K562 (cell line): ENCODE results near the gene XCL1. TPM values are rescaled to one million over a fixed set of nuclear protein-coding genes. Genes with fewer than 3 reads are reported as not detected.
A peak's percentile ranks its signal among the peaks of the same experiment; 100 is the strongest.

Experiments
- ATAC-seq: fragments of 200-7000 bp; cut with Tn5 transposase; 3 replicates; pipeline ENCODE4 v1.9.1; 2020; ENCODE audit warnings: moderate library complexity
- BruUV-seq: library from RNA; stranded (reverse); fragments of 400-500 nt; replicated peaks from 2 replicates; lab custom pipeline; 2021; lab: Mats Ljungman, UMichigan
- CTCF ChIA-PET: fragments of 300-600 bp; formaldehyde crosslinking; extraction: SDS; loops from one replicate; lab custom pipeline; 2021; ENCODE audit warnings: low intra/inter-chr PET ratio; lab: Yijun Ruan, JAX
- POLR2A ChIA-PET: fragments of 300-600, 350-650 bp; sonication (Branson Sonifier 250); formaldehyde crosslinking; extraction: SDS; loops from one replicate; lab custom pipeline; 2021; ENCODE audit warnings: antibody characterized with exemption, inconsistent platforms; lab: Yijun Ruan, JAX
- DNase-seq, 4 experiments: peaks; one replicate each; pipeline versions ENCODE4 v3.0.0 to v3.0.0-alpha.2; 2011 to 2018; ENCODE audit warnings: low spot score in 3 of 4, mixed read lengths in 3 of 4; ENCODE audit errors: extremely low read depth in 1 of 4
- FAIRE-seq: peaks from 2 replicates; lab custom pipeline; 2011; peaks lifted over from hg19 to GRCh38; lab: Jason Lieb, UNC
- H2AFZ ChIP-seq: 2 replicates; pipeline ENCODE4 v1.6.0; 2011; ENCODE audit warnings: low read depth, low read length, control low read depth, inconsistent platforms
- H3K27ac ChIP-seq: fragments of 200-600 bp; 3 replicates; pipeline ENCODE4 v1.8.0; 2011; ENCODE audit warnings: low read depth, mild to moderate bottlenecking, control low read depth, inconsistent platforms, low read length, moderate library complexity, mixed read lengths; ENCODE audit errors: extremely low read depth
- H3K27me3 ChIP-seq, 2 experiments: fragments of 300-600 bp in 1 of 2; 2 replicates in 1 of 2; 3 replicates in 1 of 2; pipeline versions ENCODE4 v1.6.0 to v1.8.0; 2011; ENCODE audit warnings: inconsistent platforms in 2 of 2, low read length in 2 of 2, mild to moderate bottlenecking in 1 of 2, mixed read lengths in 1 of 2, moderate library complexity in 1 of 2; ENCODE audit not compliant: control insufficient read depth in 2 of 2, insufficient read depth in 2 of 2
- H3K36me3 ChIP-seq: fragments of 300-600 bp; 3 replicates; pipeline ENCODE4 v1.8.0; 2011; ENCODE audit warnings: mild to moderate bottlenecking, low read length, inconsistent platforms; ENCODE audit not compliant: control insufficient read depth, insufficient read depth
- H3K4me1 ChIP-seq, 2 experiments: fragments of 200-600 bp in 1 of 2; replicated peaks in 1 of 2; 2 replicates in 1 of 2; 3 replicates in 1 of 2; pipeline versions ENCODE4 v1.5.1 to v1.8.0; 2011; ENCODE audit warnings: inconsistent platforms in 2 of 2, low read length in 2 of 2, mild to moderate bottlenecking in 1 of 2, mixed read lengths in 1 of 2, moderate library complexity in 1 of 2; ENCODE audit not compliant: control insufficient read depth in 2 of 2, insufficient read depth in 2 of 2
- H3K4me2 ChIP-seq: 2 replicates; pipeline ENCODE4 v1.6.1; 2011; ENCODE audit warnings: low read length, control low read depth, inconsistent platforms, mixed read lengths; ENCODE audit not compliant: insufficient read depth
- H3K4me3 ChIP-seq: fragments of 200-600 bp; sonication (generic), shearing (Covaris generic); 2 replicates; pipeline ENCODE4 v1.5.1; 2016; ENCODE audit warnings: control low read depth, inconsistent platforms
- H3K79me2 ChIP-seq: fragments of 200-600 bp; 3 replicates; pipeline ENCODE4 v1.8.0; 2011; ENCODE audit warnings: low read length, inconsistent platforms; ENCODE audit not compliant: control insufficient read depth, insufficient read depth
- H3K9ac ChIP-seq, 2 experiments: 2 replicates each; pipeline versions ENCODE4 v1.6.0 to v1.6.1; 2011; ENCODE audit warnings: low read depth in 2 of 2, low read length in 2 of 2, control low read depth in 1 of 2, inconsistent platforms in 1 of 2, mild to moderate bottlenecking in 1 of 2, mixed read lengths in 1 of 2; ENCODE audit not compliant: insufficient read depth in 1 of 2
- H3K9me1 ChIP-seq: one replicate; pipeline ENCODE4 v1.6.0; 2011; ENCODE audit warnings: inconsistent platforms, mild to moderate bottlenecking, low read length, moderate library complexity; ENCODE audit not compliant: control insufficient read depth, insufficient read depth
- H3K9me3 ChIP-seq: replicated peaks from 2 replicates; pipeline ENCODE4 v1.5.1; 2011; ENCODE audit warnings: low read depth, low read length, inconsistent platforms; ENCODE audit not compliant: control insufficient read depth, insufficient read depth
- H4K20me1 ChIP-seq: replicated peaks from 2 replicates; pipeline ENCODE4 v1.6.1; 2011; ENCODE audit warnings: low read length, inconsistent platforms, mixed read lengths; ENCODE audit not compliant: control insufficient read depth, insufficient read depth
- CTBP1 ChIP-seq: fragments of 450-650 bp; IDR thresholded peaks from 2 replicates; pipeline ENCODE4 v1.6.1; 2016; ENCODE audit warnings: borderline replicate concordance
- GABPB1 ChIP-seq: sonication (generic); formaldehyde crosslinking; IDR thresholded peaks from 2 replicates; pipeline ENCODE4 v1.8.0; 2022; ENCODE audit warnings: mild to moderate bottlenecking, missing genetic modification reagents
- KDM4B ChIP-seq, 2 experiments: fragments of 450-650 bp in 1 of 2; sonication (generic) in 1 of 2; IDR thresholded peaks; 2 replicates each; pipeline ENCODE4 v1.6.1; 2016 to 2017; ENCODE audit warnings: borderline replicate concordance in 2 of 2, antibody characterized with exemption in 1 of 2, low read depth in 1 of 2, mild to moderate bottlenecking in 1 of 2
- MAZ ChIP-seq, 2 experiments: fragments of 450-650 bp in 1 of 2; sonication (generic) in 1 of 2; formaldehyde crosslinking; IDR thresholded peaks in 1 of 2; conservative IDR thresholded peaks in 1 of 2; 2 replicates each; pipeline versions ENCODE4 v1.4.0 to v1.5.0; 2020; ENCODE audit warnings: mild to moderate bottlenecking in 1 of 2, missing genetic modification reagents in 1 of 2
- MTA3 ChIP-seq: fragments of 450-650 bp; formaldehyde crosslinking; IDR thresholded peaks from 2 replicates; pipeline ENCODE4 v1.6.1; 2017; ENCODE audit warnings: mild to moderate bottlenecking, borderline replicate concordance
- OTX1 ChIP-seq: fragments of 450-650 bp; formaldehyde crosslinking; IDR thresholded peaks from 2 replicates; pipeline ENCODE4 v1.4.0; 2022; ENCODE audit warnings: mild to moderate bottlenecking
- RBM34 ChIP-seq: fragments of 200-400 bp; formaldehyde crosslinking; IDR thresholded peaks from 2 replicates; pipeline ENCODE4 v1.6.1; 2018; ENCODE audit warnings: low read length, borderline replicate concordance; ENCODE audit not compliant: insufficient read depth
- SMAD3 ChIP-seq: fragments of 450-650 bp; formaldehyde crosslinking; conservative IDR thresholded peaks from 2 replicates; pipeline ENCODE4 v1.4.0; 2020; ENCODE audit warnings: mild to moderate bottlenecking
- SMARCC2 ChIP-seq: fragments of 450-650 bp; IDR thresholded peaks from 2 replicates; pipeline ENCODE4 v1.6.1; 2017; ENCODE audit warnings: antibody characterized with exemption, moderate library complexity, mild to moderate bottlenecking, low read depth
- TARDBP ChIP-seq: fragments of 450-650 bp; IDR thresholded peaks from 2 replicates; pipeline ENCODE4 v1.6.1; 2016
- ZNF217 ChIP-seq: sonication (generic); formaldehyde crosslinking; IDR thresholded peaks from 2 replicates; pipeline ENCODE4 v1.8.0; 2022; ENCODE audit warnings: mild to moderate bottlenecking, missing genetic modification reagents
- ZNF445 ChIP-seq: fragments of 250-450 bp; sonication (Bioruptor Pico); IDR thresholded peaks from 2 replicates; pipeline ENCODE4 v1.4.0; 2020; ENCODE audit warnings: low read depth, mild to moderate bottlenecking, moderate library complexity
- WGBS: fragments of 100-300 bp; shearing (Covaris generic); methylation state at CpG from one replicate; pipeline ENCODE4 v1.1.6; 2016; ENCODE audit warnings: low coverage, mixed read lengths; ENCODE audit not compliant: insufficient coverage; ENCODE audit errors: missing lambda C conversion rate; 5-methylcytosine and 5-hydroxymethylcytosine counted together
- in situ Hi-C: fragments of 300-500 bp; cut with MboI; formaldehyde crosslinking; loops from 4 replicates; pipeline ENCODE4 v1.15.0; 2018; ENCODE audit warnings: inconsistent platforms, mixed read lengths
- intact Hi-C: fragments of 100-400 bp; cut with micrococcal nuclease; formaldehyde crosslinking; loops from 2 replicates; pipeline ENCODE4 v1.14.2; 2022
- polyA plus RNA-seq, 8 experiments: library from polyadenylated mRNA; depleted of rRNA in 4 of 8; stranded (reverse) in 5 of 8; unstranded in 3 of 8; fragments of >200 nt; fragmentation: Nextera tagmentation in 2 of 8; fragmentation: Illumina TruSeq in 1 of 8; extraction: Ambion mirVana in 2 of 8; extraction: Trizol in 1 of 8; gene quantifications; 2 replicates each; pipeline versions ENCODE4 v1.2.1 to v1.2.3, GENCODE V29; 2011 to 2014; ENCODE audit warnings: inconsistent platforms in 1 of 8, missing spikeins in 1 of 8
- total RNA-seq, 7 experiments: library from RNA; depleted of rRNA in 6 of 7; stranded (reverse); fragments of >200 nt in 6 of 7; fragmentation: Illumina TruSeq in 2 of 7; extraction: Trizol in 2 of 7; gene quantifications; 2 replicates each; pipeline versions ENCODE4 v1.2.1 to v1.2.3, GENCODE V29; 2011 to 2021; ENCODE audit warnings: low replicate concordance in 1 of 7
- TF ChIP-seq, protein P1 (sequence below): fragments of 250-450 bp; sonication (Bioruptor Pico); IDR thresholded peaks from 2 replicates; pipeline ENCODE4 v1.4.0; 2020; ENCODE audit warnings: borderline replicate concordance
- TF ChIP-seq, protein P2 (sequence below), 3 experiments: IDR thresholded peaks in 2 of 3; conservative IDR thresholded peaks in 1 of 3; 2 replicates each; pipeline ENCODE4 v1.5.1; 2011 to 2012; ENCODE audit warnings: low read length in 3 of 3, mild to moderate bottlenecking in 3 of 3, control low read depth in 2 of 3, improper control_type of control experiment in 1 of 3, inconsistent platforms in 1 of 3, low read depth in 1 of 3, mixed read lengths in 1 of 3, moderate library complexity in 1 of 3; ENCODE audit not compliant: insufficient read depth in 2 of 3
- TF ChIP-seq, protein P3 (sequence below): fragments of 450-650 bp; IDR thresholded peaks from 2 replicates; pipeline ENCODE4 v1.6.1; 2014; ENCODE audit warnings: low read depth, mild to moderate bottlenecking, moderate library complexity, borderline replicate concordance

Gene XCL1
- total and polyA plus RNA-seq, 9 of the 15 experiments (the other 6 are each of a cell fraction or from before 2014, with no cell fraction given), result 0.06 to 0.09 (median 0.06) TPM; not detected in 6

DNA sequence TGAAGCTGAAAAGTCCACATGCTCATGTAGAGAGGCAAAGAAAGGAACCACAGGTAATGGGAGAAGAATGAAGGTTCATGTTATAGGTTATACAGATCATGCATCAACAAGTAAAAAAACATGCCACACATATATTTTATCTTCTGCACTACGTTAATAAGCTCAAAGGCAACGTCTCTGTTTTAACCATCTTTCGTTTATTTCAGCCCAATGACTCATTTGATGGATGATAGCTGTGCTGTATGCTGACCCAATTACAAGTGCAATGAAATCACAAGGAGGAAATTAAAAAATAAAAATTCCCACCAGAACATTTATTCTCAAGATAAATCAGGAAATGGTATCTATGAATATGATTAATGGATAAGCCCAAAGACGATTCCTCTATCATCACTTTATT, 24.6 kb downstream of the XCL1 start (continued):
- TF ChIP-seq, protein P1, sequence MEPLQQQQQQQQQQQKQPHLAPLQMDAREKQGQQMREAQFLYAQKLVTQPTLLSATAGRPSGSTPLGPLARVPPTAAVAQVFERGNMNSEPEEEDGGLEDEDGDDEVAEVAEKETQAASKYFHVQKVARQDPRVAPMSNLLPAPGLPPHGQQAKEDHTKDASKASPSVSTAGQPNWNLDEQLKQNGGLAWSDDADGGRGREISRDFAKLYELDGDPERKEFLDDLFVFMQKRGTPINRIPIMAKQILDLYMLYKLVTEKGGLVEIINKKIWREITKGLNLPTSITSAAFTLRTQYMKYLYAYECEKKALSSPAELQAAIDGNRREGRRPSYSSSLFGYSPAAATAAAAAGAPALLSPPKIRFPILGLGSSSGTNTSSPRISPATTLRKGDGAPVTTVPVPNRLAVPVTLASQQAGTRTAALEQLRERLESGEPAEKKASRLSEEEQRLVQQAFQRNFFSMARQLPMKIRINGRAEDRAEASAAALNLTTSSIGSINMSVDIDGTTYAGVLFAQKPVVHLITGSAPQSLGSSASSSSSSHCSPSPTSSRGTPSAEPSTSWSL (CRISPR knock-in tag), result no peak

DNA sequence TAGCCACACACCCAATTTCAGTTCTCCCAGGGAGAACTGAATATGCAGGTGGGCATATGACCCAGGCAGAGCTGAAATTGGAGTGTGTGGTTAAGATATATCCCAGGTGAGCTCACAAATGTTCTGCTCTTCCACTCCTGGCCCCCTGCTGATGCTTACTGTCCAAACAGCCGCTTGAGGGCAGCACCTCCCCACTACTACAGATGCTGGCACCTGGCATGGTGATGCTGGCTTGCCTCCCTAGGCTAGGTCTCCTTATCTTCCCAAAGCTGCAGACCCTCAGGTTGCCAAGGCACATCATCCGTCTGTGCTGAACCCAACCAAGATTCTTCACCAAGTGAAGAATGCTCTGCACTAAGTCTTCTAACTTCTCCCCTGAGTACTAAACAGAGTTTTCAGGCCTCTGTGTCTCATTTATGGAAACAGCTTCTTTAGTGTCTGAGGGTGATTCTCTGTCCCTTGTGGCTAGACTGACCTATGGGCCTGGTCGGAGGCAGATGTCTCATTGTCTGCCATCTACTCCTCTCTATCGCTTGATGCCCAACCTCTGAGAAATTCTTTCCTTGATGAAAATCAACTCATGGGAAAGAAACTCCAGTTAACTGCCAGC, 27.2 kb downstream of the XCL1 start:
- peak; percentile 62 to 76 (median 68) for DNase-seq
- in situ Hi-C loops (loop anchor here (5.0 to 25.0 kb wide), 2 partner anchors 759 to 939 kb away; partner anchors contain the start of genes BLZF1 and NME7), intact Hi-C loops (loop anchor here (1.0 to 2.0 kb wide), 2 partner anchors 745 to 943 kb away; no protein-coding TSS in a partner anchor)
- H3K9ac ChIP-seq, result no peak overlapping the region
- H3K36me3 ChIP-seq, result no peaks in the 10 kb centered on the region
- no peak overlapping the region for H3K27ac ChIP-seq
- no peaks in the 10 kb centered on the region for H3K4me1 ChIP-seq
- no peaks in the 10 kb centered on the region for H3K9me3 ChIP-seq
- peak; percentile 97 for ATAC-seq
- no peaks in the 10 kb centered on the region for H4K20me1 ChIP-seq
- H2AFZ ChIP-seq, result no peak overlapping the region
- ChIA-PET POLR2A (interaction anchor here (0.7 to 1.2 kb wide), 2 partner anchors 15 to 164 kb away, joined by 4 read pairs; no protein-coding TSS in a partner anchor), CTCF (interaction anchor here (0.8 to 1.4 kb wide), 4 partner anchors 164 to 1206 kb away, joined by 3 to 8 read pairs (median 3); no protein-coding TSS in a partner anchor)
- WGBS, result 0% methylated on average over 4 of the region's 4 CpGs
- no peak overlapping the region for H3K4me2 ChIP-seq
- H3K27me3 ChIP-seq, result peaks cover 2 to 4% of the 10 kb centered on the region in 2 experiments; a peak in 2 of 5 replicates
- H3K9me1 ChIP-seq, result no peaks in the 10 kb centered on the region
- peak; percentile 88 for FAIRE-seq
- H3K79me2 ChIP-seq, result no peaks in the 10 kb centered on the region
- no peak overlapping the region for H3K4me3 ChIP-seq
- BruUV-seq, result no TSS peak
- TF ChIP-seq ZNF217 (CRISPR knock-in tag), result no peak
- TF ChIP-seq GABPB1 (CRISPR knock-in tag), result no peak
- TF ChIP-seq OTX1 (CRISPR knock-in tag), result no peak
- peak in 1 of 2 experiments; percentile 38; a peak in 1 of 4 replicates for TF ChIP-seq MAZ (CRISPR knock-in tag; conservative IDR thresholded peaks at IDR 0.05 in 1 of 2, IDR thresholded peaks at IDR 0.05 in 1 of 2)
- TF ChIP-seq CTBP1, result 0 out of 2 replicates have a peak, but pooled peaks have one; percentile 16
- TF ChIP-seq, protein P2, sequence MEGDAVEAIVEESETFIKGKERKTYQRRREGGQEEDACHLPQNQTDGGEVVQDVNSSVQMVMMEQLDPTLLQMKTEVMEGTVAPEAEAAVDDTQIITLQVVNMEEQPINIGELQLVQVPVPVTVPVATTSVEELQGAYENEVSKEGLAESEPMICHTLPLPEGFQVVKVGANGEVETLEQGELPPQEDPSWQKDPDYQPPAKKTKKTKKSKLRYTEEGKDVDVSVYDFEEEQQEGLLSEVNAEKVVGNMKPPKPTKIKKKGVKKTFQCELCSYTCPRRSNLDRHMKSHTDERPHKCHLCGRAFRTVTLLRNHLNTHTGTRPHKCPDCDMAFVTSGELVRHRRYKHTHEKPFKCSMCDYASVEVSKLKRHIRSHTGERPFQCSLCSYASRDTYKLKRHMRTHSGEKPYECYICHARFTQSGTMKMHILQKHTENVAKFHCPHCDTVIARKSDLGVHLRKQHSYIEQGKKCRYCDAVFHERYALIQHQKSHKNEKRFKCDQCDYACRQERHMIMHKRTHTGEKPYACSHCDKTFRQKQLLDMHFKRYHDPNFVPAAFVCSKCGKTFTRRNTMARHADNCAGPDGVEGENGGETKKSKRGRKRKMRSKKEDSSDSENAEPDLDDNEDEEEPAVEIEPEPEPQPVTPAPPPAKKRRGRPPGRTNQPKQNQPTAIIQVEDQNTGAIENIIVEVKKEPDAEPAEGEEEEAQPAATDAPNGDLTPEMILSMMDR (IDR thresholded peaks at IDR 0.05 in 2 of 3, conservative IDR thresholded peaks at IDR 0.05 in 1 of 3; ENCODE audit: insufficient read depth in 2 of 3, low read depth in 1 of 3, low read length in 3 of 3), result peak; percentile 80 to 88 (median 87)
- no peak for TF ChIP-seq TARDBP
- TF ChIP-seq, protein P3, sequence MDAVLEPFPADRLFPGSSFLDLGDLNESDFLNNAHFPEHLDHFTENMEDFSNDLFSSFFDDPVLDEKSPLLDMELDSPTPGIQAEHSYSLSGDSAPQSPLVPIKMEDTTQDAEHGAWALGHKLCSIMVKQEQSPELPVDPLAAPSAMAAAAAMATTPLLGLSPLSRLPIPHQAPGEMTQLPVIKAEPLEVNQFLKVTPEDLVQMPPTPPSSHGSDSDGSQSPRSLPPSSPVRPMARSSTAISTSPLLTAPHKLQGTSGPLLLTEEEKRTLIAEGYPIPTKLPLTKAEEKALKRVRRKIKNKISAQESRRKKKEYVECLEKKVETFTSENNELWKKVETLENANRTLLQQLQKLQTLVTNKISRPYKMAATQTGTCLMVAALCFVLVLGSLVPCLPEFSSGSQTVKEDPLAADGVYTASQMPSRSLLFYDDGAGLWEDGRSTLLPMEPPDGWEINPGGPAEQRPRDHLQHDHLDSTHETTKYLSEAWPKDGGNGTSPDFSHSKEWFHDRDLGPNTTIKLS, result no peak
- no peak for TF ChIP-seq KDM4B (IDR thresholded peaks at IDR 0.05; ENCODE audit: borderline replicate concordance in 2 of 2, low read depth in 1 of 2)
- no peak for TF ChIP-seq RBM34
- no peak for TF ChIP-seq SMARCC2
- TF ChIP-seq MTA3, result 0 out of 2 replicates have a peak, but pooled peaks have one; percentile 43
- TF ChIP-seq ZNF445 (CRISPR knock-in tag), result no peak
- no peak for TF ChIP-seq SMAD3 (CRISPR knock-in tag)
